Activated CD4-positive, alpha-beta memory T cell treated with anti-CD3 and anti-CD28 coated beads for 36 hours (primary cell): ENCODE measurements around the gene KRT2. TPM values are rescaled to one million over a fixed set of nuclear protein-coding genes. Genes with fewer than 3 reads are reported as not detected.

Experiments used
- CTCF ChIA-PET: fragments of 350-600 bp; sonication (Branson Sonifier 250); formaldehyde crosslinking; loops from one replicate; lab custom pipeline; 2021; ENCODE audit warnings: antibody characterized with exemption, inconsistent platforms; lab: Charles Lee
- POLR2A ChIA-PET: fragments of 350-600 bp; sonication (Branson Sonifier 250); formaldehyde crosslinking; loops from one replicate; lab custom pipeline; 2021; ENCODE audit warnings: antibody characterized with exemption; lab: Charles Lee
- DNase-seq: peaks from one replicate; pipeline ENCODE4 v3.0.0-alpha.2; 2020
- H3K27ac Mint-ChIP-seq: one replicate; pipeline ENCODE4 v1.8.0; 2021; ENCODE audit warnings: mixed read lengths
- H3K27me3 Mint-ChIP-seq: one replicate; pipeline ENCODE4 v1.8.0; 2021; ENCODE audit warnings: mixed read lengths
- H3K36me3 Mint-ChIP-seq: one replicate; pipeline ENCODE4 v1.8.0; 2021; ENCODE audit warnings: mixed read lengths
- H3K4me1 Mint-ChIP-seq: one replicate; pipeline ENCODE4 v1.8.0; 2021; ENCODE audit warnings: low read depth, mixed read lengths
- H3K4me3 Mint-ChIP-seq: one replicate; pipeline ENCODE4 v1.8.0; 2021; ENCODE audit warnings: mild to moderate bottlenecking, mixed read lengths
- H3K9me3 Mint-ChIP-seq: one replicate; pipeline ENCODE4 v1.8.0; 2021; ENCODE audit warnings: mixed read lengths
- intact Hi-C: fragments of 100-400 bp; cut with micrococcal nuclease; formaldehyde crosslinking; loops from one replicate; pipeline ENCODE4 v1.15.1; 2023
- total RNA-seq, 2 experiments: library from RNA; stranded (reverse); gene quantifications; one replicate each; pipeline ENCODE4 v1.2.3, GENCODE V29; 2021

Gene KRT2
- total RNA-seq, 2 experiments from 2014 or later = not detected

DNA sequence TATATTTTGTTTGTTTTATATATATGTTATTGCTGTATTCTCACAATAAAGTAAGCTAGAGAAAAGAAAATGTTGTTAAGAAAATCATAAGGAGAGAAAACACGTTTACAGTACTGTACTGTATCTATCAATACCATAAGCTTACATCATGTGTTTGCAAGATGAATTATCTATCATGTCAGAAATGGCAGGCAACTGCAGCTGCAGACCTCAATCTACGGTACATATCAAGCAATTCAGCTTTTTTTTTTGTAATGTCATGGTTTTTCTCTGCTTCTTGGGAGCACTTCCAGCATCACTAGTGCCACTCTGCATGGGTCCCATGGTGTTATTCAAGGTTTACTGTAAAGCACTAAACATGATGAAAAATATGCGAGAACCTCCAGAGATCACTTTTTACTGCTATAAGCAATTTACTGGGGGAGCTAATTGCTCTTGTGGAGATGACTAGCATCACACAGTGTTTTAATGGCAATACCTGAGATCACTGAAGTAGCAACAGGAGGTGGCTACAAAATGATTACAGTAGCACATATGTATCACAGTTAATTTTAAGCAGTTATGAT is 9.0 kb upstream of the KRT2 start:
- no peaks in the 10 kb centered on the region for H3K9me3 Mint-ChIP-seq
- intact Hi-C loops = no loop called here
- no peak for DNase-seq
- no peak overlapping the region for H3K4me3 Mint-ChIP-seq
- H3K36me3 Mint-ChIP-seq = no peaks in the 10 kb centered on the region
- ChIA-PET CTCF (no interaction called here), POLR2A (no interaction called here)
- no peaks in the 10 kb centered on the region for H3K4me1 Mint-ChIP-seq
- no peak overlapping the region for H3K27ac Mint-ChIP-seq
- no peaks in the 10 kb centered on the region for H3K27me3 Mint-ChIP-seq

GRCh38 chr12:52659951-52660350 is 7.9 kb upstream of the KRT2 start:
- Mint-ChIP-seq H3K4me1 (no peaks in the 10 kb centered on the region), H3K4me3 (no peak overlapping the region), H3K36me3 (no peaks in the 10 kb centered on the region), H3K27ac (no peak overlapping the region), H3K9me3 (no peaks in the 10 kb centered on the region), H3K27me3 (no peaks in the 10 kb centered on the region)
- POLR2A ChIA-PET = no interaction called here
- CTCF ChIA-PET = no interaction called here
- DNase-seq = no peak
- intact Hi-C loops = no loop called here

- no peaks in the 10 kb centered on the region for H3K4me1 Mint-ChIP-seq
- ChIA-PET POLR2A (no interaction called here), CTCF (no interaction called here)
- H3K27me3 Mint-ChIP-seq = peaks cover 3% of the 10 kb centered on the region
- intact Hi-C loops = no loop called here
- H3K36me3 Mint-ChIP-seq = no peaks in the 10 kb centered on the region
- H3K9me3 Mint-ChIP-seq = no peaks in the 10 kb centered on the region
- no peak overlapping the region for H3K27ac Mint-ChIP-seq
- H3K4me3 Mint-ChIP-seq = no peak overlapping the region
- no peak for DNase-seq
Observed at GRCh38 chr12:52659395-52659794, 7.4 kb upstream of the KRT2 start.

DNA sequence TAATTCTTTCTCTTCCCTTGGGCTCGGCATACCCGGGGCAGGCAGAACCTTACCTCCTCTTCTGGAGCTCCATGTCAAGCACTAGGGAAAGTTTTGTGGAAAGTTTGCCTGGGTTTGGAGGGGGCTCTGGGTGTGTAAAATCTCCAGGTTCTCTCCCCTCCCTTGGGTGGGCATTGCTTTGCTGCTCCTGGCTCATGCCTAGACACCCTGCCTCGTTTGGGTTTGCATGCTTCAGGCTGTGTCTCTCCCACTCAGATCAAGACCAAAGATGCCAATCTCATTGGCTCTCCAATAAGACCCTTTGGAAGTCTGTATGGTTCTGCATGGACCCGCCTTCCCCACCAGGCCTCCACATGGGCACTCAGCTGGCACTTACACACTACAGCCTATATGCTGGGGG is 6.2 kb upstream of the KRT2 start:
- ChIA-PET POLR2A (no interaction called here), CTCF (no interaction called here)
- Mint-ChIP-seq H3K27me3 (peaks cover 5% of the 10 kb centered on the region), H3K36me3 (no peaks in the 10 kb centered on the region), H3K9me3 (no peaks in the 10 kb centered on the region), H3K4me3 (no peak overlapping the region), H3K27ac (no peak overlapping the region), H3K4me1 (no peaks in the 10 kb centered on the region)
- DNase-seq = no peak
- intact Hi-C loops = no loop called here

GRCh38 chr12:52657250-52657902 is 5.4 kb upstream of the KRT2 start:
- H3K36me3 Mint-ChIP-seq = no peaks in the 10 kb centered on the region
- ChIA-PET POLR2A (no interaction called here), CTCF (no interaction called here)
- H3K9me3 Mint-ChIP-seq = no peaks in the 10 kb centered on the region
- H3K27me3 Mint-ChIP-seq = peaks cover 5% of the 10 kb centered on the region
- H3K4me3 Mint-ChIP-seq = no peak overlapping the region
- no peak overlapping the region for H3K27ac Mint-ChIP-seq
- no peak for DNase-seq
- intact Hi-C loops = no loop called here
- H3K4me1 Mint-ChIP-seq = no peaks in the 10 kb centered on the region

- no peak for DNase-seq
- intact Hi-C loops = no loop called here
- H3K4me1 Mint-ChIP-seq = no peaks in the 10 kb centered on the region
- H3K27me3 Mint-ChIP-seq = peaks cover 5% of the 10 kb centered on the region
- no peak overlapping the region for H3K27ac Mint-ChIP-seq
- H3K4me3 Mint-ChIP-seq = no peak overlapping the region
- CTCF ChIA-PET = no interaction called here
- POLR2A ChIA-PET = no interaction called here
- no peaks in the 10 kb centered on the region for H3K9me3 Mint-ChIP-seq
- H3K36me3 Mint-ChIP-seq = no peaks in the 10 kb centered on the region
Observed at GRCh38 chr12:52656616-52657015, 4.6 kb upstream of the KRT2 start.

GRCh38 chr12:52655720-52656124 is 3.7 kb upstream of the KRT2 start:
- no peaks in the 10 kb centered on the region for H3K4me1 Mint-ChIP-seq
- ChIA-PET POLR2A (no interaction called here), CTCF (no interaction called here)
- no peaks in the 10 kb centered on the region for H3K36me3 Mint-ChIP-seq
- no peaks in the 10 kb centered on the region for H3K9me3 Mint-ChIP-seq
- intact Hi-C loops = no loop called here
- H3K27ac Mint-ChIP-seq = no peak overlapping the region
- H3K27me3 Mint-ChIP-seq = peaks cover 5% of the 10 kb centered on the region
- no peak for DNase-seq
- H3K4me3 Mint-ChIP-seq = no peak overlapping the region

DNA sequence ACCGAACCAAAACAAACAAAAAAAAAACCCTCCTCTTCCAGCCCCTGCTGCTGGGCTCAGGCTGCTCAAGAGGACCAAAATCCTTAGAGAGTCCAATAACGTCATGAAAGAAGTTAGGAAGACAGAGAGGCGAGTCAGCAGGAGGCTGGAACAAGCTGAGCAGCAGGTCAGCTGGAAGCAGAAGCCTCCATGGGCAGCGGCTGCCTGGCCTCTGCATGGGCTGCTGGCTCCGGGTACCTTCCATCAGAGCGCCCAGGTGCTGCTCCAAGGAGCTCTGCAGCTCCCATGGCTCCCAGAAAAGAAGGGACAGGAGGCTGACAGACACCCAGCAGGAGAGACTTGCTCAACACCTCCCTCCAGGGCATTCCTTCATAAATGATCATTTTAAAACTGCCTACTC is 3.2 kb upstream of the KRT2 start:
- no peaks in the 10 kb centered on the region for H3K9me3 Mint-ChIP-seq
- CTCF ChIA-PET = no interaction called here
- H3K27me3 Mint-ChIP-seq = peaks cover 5% of the 10 kb centered on the region
- intact Hi-C loops = no loop called here
- no peak for DNase-seq
- no peaks in the 10 kb centered on the region for H3K4me1 Mint-ChIP-seq
- POLR2A ChIA-PET = no interaction called here
- no peak overlapping the region for H3K4me3 Mint-ChIP-seq
- no peaks in the 10 kb centered on the region for H3K36me3 Mint-ChIP-seq
- H3K27ac Mint-ChIP-seq = no peak overlapping the region

GRCh38 chr12:52650520-52651081 is 1.4 kb downstream of the KRT2 start:
- ChIA-PET POLR2A (no interaction called here), CTCF (no interaction called here)
- Mint-ChIP-seq H3K36me3 (no peaks in the 10 kb centered on the region), H3K27me3 (peaks cover 5% of the 10 kb centered on the region), H3K27ac (no peak overlapping the region), H3K9me3 (no peaks in the 10 kb centered on the region), H3K4me1 (peaks cover 24% of the 10 kb centered on the region), H3K4me3 (no peak overlapping the region)
- intact Hi-C loops = no loop called here
- DNase-seq = no peak

- intact Hi-C loops = loop anchor here (10.0 kb wide), 1 partner anchor 64 kb away; no protein-coding TSS in a partner anchor
- Mint-ChIP-seq H3K4me3 (no peak overlapping the region), H3K36me3 (no peaks in the 10 kb centered on the region), H3K27ac (no peak overlapping the region), H3K9me3 (no peaks in the 10 kb centered on the region), H3K4me1 (peaks cover 39% of the 10 kb centered on the region), H3K27me3 (no peaks in the 10 kb centered on the region)
- POLR2A ChIA-PET = no interaction called here
- no peak for DNase-seq
- CTCF ChIA-PET = no interaction called here
Observed at GRCh38 chr12:52649066-52649465, 2.9 kb downstream of the KRT2 start.

DNA sequence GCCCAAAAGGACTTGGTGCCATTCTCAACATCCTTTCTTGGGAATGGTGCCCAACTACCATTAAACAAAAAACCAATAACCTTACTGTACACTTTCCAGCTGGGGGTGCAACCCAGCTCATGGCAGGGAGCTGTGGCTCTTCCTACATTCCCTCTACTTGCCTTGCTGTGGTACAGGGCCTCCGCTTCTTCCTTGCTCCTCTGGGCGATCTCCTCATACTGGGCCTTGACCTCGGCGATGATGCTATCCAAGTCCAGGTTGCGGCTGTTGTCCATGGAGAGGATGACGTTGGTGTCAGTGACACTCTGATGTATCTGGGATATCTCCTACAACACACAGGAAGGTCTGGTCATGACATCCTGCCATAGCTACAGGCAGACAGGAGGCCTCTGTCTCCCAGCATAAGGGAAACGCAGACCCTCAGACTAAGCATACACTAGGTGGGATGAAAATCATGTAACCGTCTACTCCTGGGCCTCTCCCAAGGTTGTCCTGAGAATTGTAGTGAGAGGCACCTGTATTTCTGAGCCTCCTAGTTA is 3.9 kb downstream of the KRT2 start:
- DNase-seq = no peak
- H3K27me3 Mint-ChIP-seq = no peaks in the 10 kb centered on the region
- intact Hi-C loops = loop anchor here (10.0 kb wide), 1 partner anchor 63 kb away; no protein-coding TSS in a partner anchor
- H3K27ac Mint-ChIP-seq = no peak overlapping the region
- CTCF ChIA-PET = no interaction called here
- no peak overlapping the region for H3K4me3 Mint-ChIP-seq
- peaks cover 42% of the 10 kb centered on the region for H3K4me1 Mint-ChIP-seq
- H3K36me3 Mint-ChIP-seq = no peaks in the 10 kb centered on the region
- H3K9me3 Mint-ChIP-seq = no peaks in the 10 kb centered on the region
- POLR2A ChIA-PET = no interaction called here

DNA sequence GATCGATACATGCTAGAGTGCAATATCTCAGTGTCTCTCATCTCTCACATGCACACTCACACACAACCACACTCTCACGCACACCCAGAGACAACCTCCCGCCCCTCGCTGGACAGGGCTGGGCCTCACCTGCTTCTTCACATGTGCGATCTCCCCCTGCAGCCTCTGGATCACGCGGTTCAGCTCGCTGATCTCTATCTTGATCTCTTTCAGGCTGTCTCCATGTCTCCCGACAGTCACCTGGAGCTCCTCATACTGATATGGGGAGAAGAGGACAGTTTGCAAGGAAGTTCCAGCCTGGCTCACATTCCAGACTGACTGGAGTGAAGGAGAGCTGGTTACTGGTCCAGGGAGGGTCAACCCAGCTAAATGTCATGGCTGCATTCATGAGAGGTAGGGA is 4.4 kb downstream of the KRT2 start:
- intact Hi-C loops = loop anchor here (10.0 kb wide), 1 partner anchor 63 kb away; no protein-coding TSS in a partner anchor
- no peaks in the 10 kb centered on the region for H3K36me3 Mint-ChIP-seq
- H3K4me1 Mint-ChIP-seq = peaks cover 44% of the 10 kb centered on the region
- no peaks in the 10 kb centered on the region for H3K27me3 Mint-ChIP-seq
- ChIA-PET POLR2A (no interaction called here), CTCF (interaction anchor here (0.6 kb wide), 1 partner anchor 61 kb away, joined by 3 read pairs; no protein-coding TSS in a partner anchor)
- H3K27ac Mint-ChIP-seq = no peak overlapping the region
- no peak overlapping the region for H3K4me3 Mint-ChIP-seq
- no peaks in the 10 kb centered on the region for H3K9me3 Mint-ChIP-seq
- DNase-seq = no peak
